ENCODE results near the gene ZEB2. TPM values are rescaled to one million over a fixed set of nuclear protein-coding genes. Genes with fewer than 3 reads are reported as not detected.

The ZEB2 gene
- total RNA-seq, 1 experiment from 2014 or later, result 1.2 TPM

GRCh38 chr2:144343145-144343544 is 176.8 kb downstream of the ZEB2 start:
- H3K9me3 ChIP-seq (ENCODE audit: control insufficient read depth, low read depth, low read length), result no peaks in the 10 kb centered on the region
- H3K4ac ChIP-seq (ENCODE audit: low read depth, low read length), result no peak overlapping the region
- no peak overlapping the region for H3K4me2 ChIP-seq (ENCODE audit: insufficient read depth, insufficient read length, low read length)
- H2AFZ ChIP-seq (ENCODE audit: low read length), result no peak overlapping the region
- H3K79me1 ChIP-seq (ENCODE audit: insufficient read depth, low read depth, low read length, poor library complexity, severe bottlenecking), result no peaks in the 10 kb centered on the region
- H3K23me2 ChIP-seq (ENCODE audit: insufficient read length, low read depth, low read length, poor library complexity, severe bottlenecking), result no peaks in the 10 kb centered on the region
- Mint-ChIP-seq H3K27me3 (ENCODE audit: low read depth) (peaks cover 2% of the 10 kb centered on the region), H3K27ac (no peak overlapping the region), H3K4me3 (no peak overlapping the region), H3K9me3 (no peaks in the 10 kb centered on the region), H3K36me3 (ENCODE audit: insufficient read depth in 1 of 3, low read depth in 3 of 3) (no peaks in the 10 kb centered on the region), H3K4me1 (peaks cover 17 to 26% of the 10 kb centered on the region in 2 experiments)
- no peak overlapping the region for H2BK20ac ChIP-seq (ENCODE audit: low read depth, low read length, poor library complexity, severe bottlenecking)
- no peak for TF ChIP-seq CTCF (conservative IDR thresholded peaks at IDR 0.05)
- H2BK15ac ChIP-seq (ENCODE audit: low read depth, low read length), result no peak overlapping the region
- H3K56ac ChIP-seq (ENCODE audit: insufficient read length, low read depth, low read length), result no peak overlapping the region
- no peak overlapping the region for H2BK120ac ChIP-seq (ENCODE audit: low read depth, low read length, poor library complexity, severe bottlenecking)
- H3K4me1 ChIP-seq (ENCODE audit: insufficient read depth, low read length), result peaks cover 2% of the 10 kb centered on the region; the same call in 1 of the 2 replicates
- no peaks in the 10 kb centered on the region for H4K20me1 ChIP-seq (ENCODE audit: control insufficient read depth, insufficient read depth, insufficient read length)
- no peaks in the 10 kb centered on the region for H3K27me3 ChIP-seq (ENCODE audit: insufficient read depth, low read length)
- no peak overlapping the region for H3T11ph ChIP-seq (ENCODE audit: low read length)
- no peak overlapping the region for H4K8ac ChIP-seq (replicated peaks; ENCODE audit: insufficient read length, low read depth, low read length)
- H2AK5ac ChIP-seq (ENCODE audit: insufficient read length, low read length), result no peak overlapping the region
- no peak overlapping the region for H2BK12ac ChIP-seq (ENCODE audit: insufficient read length, low read depth, low read length)
- H3K18ac ChIP-seq (ENCODE audit: insufficient read length, low read depth, low read length), result no peak overlapping the region
- H3K79me2 ChIP-seq (ENCODE audit: insufficient read depth, low read length), result no peaks in the 10 kb centered on the region
- no CpG with 5 or more reads among the region's 1 CpG for WGBS (ENCODE audit: extremely low coverage, insufficient read length, low lambda C conversion rate)
- no peak overlapping the region for H4K5ac ChIP-seq (ENCODE audit: insufficient read length, low read depth, low read length)
- H3K14ac ChIP-seq (ENCODE audit: insufficient read depth, low read length), result no peak overlapping the region
- no peak overlapping the region for H2BK5ac ChIP-seq (ENCODE audit: insufficient read length, low read length)
- no peak overlapping the region for H3K27ac ChIP-seq (ENCODE audit: insufficient read length, low read depth, low read length)
- H3K23ac ChIP-seq (ENCODE audit: insufficient read length, low read depth, low read length), result no peak overlapping the region
- no peak for DNase-seq
- H3K9ac ChIP-seq (ENCODE audit: extremely low read depth, insufficient read length, low read length), result no peak overlapping the region
- H4K91ac ChIP-seq (ENCODE audit: insufficient read length, low read depth, low read length), result no peak overlapping the region

Measured in H9 (cell line).